ENCODE measurements around the gene STAU1.

The STAU1 gene

GRCh38 chr20:49133571-49133970, 54.6 kb downstream of the STAU1 start:
- TF ChIP-seq GATA3 (IDR thresholded peaks at IDR 0.05; ENCODE audit: low read depth, low read length) = no peak

GRCh38 chr20:49132995-49133478, 55.1 kb downstream of the STAU1 start:
- no peak for TF ChIP-seq GATA2 (IDR thresholded peaks at IDR 0.05; ENCODE audit: low read depth, low read length)
- no peak for TF ChIP-seq GATA3 (IDR thresholded peaks at IDR 0.05; ENCODE audit: low read depth, low read length)

- TF ChIP-seq GATA3 (IDR thresholded peaks at IDR 0.05; ENCODE audit: low read depth, low read length) (no peak), GATA2 (IDR thresholded peaks at IDR 0.05; ENCODE audit: low read depth, low read length) (no peak)
Measured at GRCh38 chr20:49123982-49124381, 64.2 kb downstream of the STAU1 start.

GRCh38 chr20:49122920-49123319, 65.2 kb downstream of the STAU1 start:
- TF ChIP-seq GATA3 (IDR thresholded peaks at IDR 0.05; ENCODE audit: low read depth, low read length) = no peak
- no peak for TF ChIP-seq GATA2 (IDR thresholded peaks at IDR 0.05; ENCODE audit: low read depth, low read length)

- TF ChIP-seq GATA3 (IDR thresholded peaks at IDR 0.05; ENCODE audit: low read depth, low read length) (no peak), GATA2 (IDR thresholded peaks at IDR 0.05; ENCODE audit: low read depth, low read length) (no peak)
Measured at GRCh38 chr20:49119988-49120387, 68.1 kb downstream of the STAU1 start.

- TF ChIP-seq GATA3 (IDR thresholded peaks at IDR 0.05; ENCODE audit: low read depth, low read length) (no peak), GATA2 (IDR thresholded peaks at IDR 0.05; ENCODE audit: low read depth, low read length) (no peak)
Measured at GRCh38 chr20:49118307-49118706, 69.8 kb downstream of the STAU1 start.

- TF ChIP-seq GATA2 (IDR thresholded peaks at IDR 0.05; ENCODE audit: low read depth, low read length) (no peak), GATA3 (IDR thresholded peaks at IDR 0.05; ENCODE audit: low read depth, low read length) (no peak)
Measured at GRCh38 chr20:49115564-49115963, 72.6 kb downstream of the STAU1 start.

GRCh38 chr20:49112596-49113274, 75.4 kb downstream of the STAU1 start:
- TF ChIP-seq GATA3 (IDR thresholded peaks at IDR 0.05; ENCODE audit: low read depth, low read length) (no peak), GATA2 (IDR thresholded peaks at IDR 0.05; ENCODE audit: low read depth, low read length) (no peak)

- TF ChIP-seq GATA3 (IDR thresholded peaks at IDR 0.05; ENCODE audit: low read depth, low read length) (no peak), GATA2 (IDR thresholded peaks at IDR 0.05; ENCODE audit: low read depth, low read length) (no peak)
Measured at GRCh38 chr20:49110767-49111694, 77.1 kb downstream of the STAU1 start.

- no peak for TF ChIP-seq GATA3 (IDR thresholded peaks at IDR 0.05; ENCODE audit: low read depth, low read length)
- no peak for TF ChIP-seq GATA2 (IDR thresholded peaks at IDR 0.05; ENCODE audit: low read depth, low read length)
Measured at GRCh38 chr20:49106328-49106727, 81.8 kb downstream of the STAU1 start.

GRCh38 chr20:49104365-49104648, 83.8 kb downstream of the STAU1 start:
- TF ChIP-seq GATA3 (IDR thresholded peaks at IDR 0.05; ENCODE audit: low read depth, low read length) = no peak
- TF ChIP-seq GATA2 (IDR thresholded peaks at IDR 0.05; ENCODE audit: low read depth, low read length) = no peak

- TF ChIP-seq GATA3 (IDR thresholded peaks at IDR 0.05; ENCODE audit: low read depth, low read length) (no peak), GATA2 (IDR thresholded peaks at IDR 0.05; ENCODE audit: low read depth, low read length) (no peak)
Measured at GRCh38 chr20:49103647-49104364, 84.3 kb downstream of the STAU1 start.

GRCh38 chr20:49103019-49103418, 85.1 kb downstream of the STAU1 start:
- TF ChIP-seq GATA2 (IDR thresholded peaks at IDR 0.05; ENCODE audit: low read depth, low read length) = no peak
- no peak for TF ChIP-seq GATA3 (IDR thresholded peaks at IDR 0.05; ENCODE audit: low read depth, low read length)

- TF ChIP-seq GATA2 (IDR thresholded peaks at IDR 0.05; ENCODE audit: low read depth, low read length) = no peak
- TF ChIP-seq GATA3 (IDR thresholded peaks at IDR 0.05; ENCODE audit: low read depth, low read length) = no peak
Measured at GRCh38 chr20:49100972-49101371, 87.2 kb downstream of the STAU1 start.

Measured in SH-SY5Y (cell line).